ENCODE data around the gene VPS13D.
A peak's percentile ranks its signal among the peaks of the same experiment; 100 is the strongest.

VPS13D gene

GRCh38 chr1:12232221-12232620, 2.4 kb downstream of the VPS13D start:
- DNase-seq (ENCODE audit: low spot score) = no peak

GRCh38 chr1:12244078-12244477, 14.2 kb downstream of the VPS13D start:
- DNase-seq (ENCODE audit: low spot score) = peak; percentile 25

- no peak for DNase-seq (ENCODE audit: low spot score)
These were observed 14.8 kb downstream of the VPS13D start for GRCh38 chr1:12244585-12244984.

GRCh38 chr1:12245116-12245515, 15.3 kb downstream of the VPS13D start:
- no peak for DNase-seq (ENCODE audit: low spot score)

- no peak for DNase-seq (ENCODE audit: low spot score)
These were observed 15.9 kb downstream of the VPS13D start for GRCh38 chr1:12245733-12246132.

GRCh38 chr1:12246584-12246983, 16.8 kb downstream of the VPS13D start:
- no peak for DNase-seq (ENCODE audit: low spot score)

GRCh38 chr1:12249181-12249580, 19.4 kb downstream of the VPS13D start:
- DNase-seq (ENCODE audit: low spot score) = no peak

- DNase-seq (ENCODE audit: low spot score) = no peak
These were observed 19.9 kb downstream of the VPS13D start for GRCh38 chr1:12249748-12250147.

GRCh38 chr1:12251442-12251841, 21.6 kb downstream of the VPS13D start:
- no peak for DNase-seq (ENCODE audit: low spot score)

- no peak for DNase-seq (ENCODE audit: low spot score)
These were observed 26.1 kb downstream of the VPS13D start for GRCh38 chr1:12255913-12256312.

GRCh38 chr1:12258272-12258671, 28.4 kb downstream of the VPS13D start:
- no peak for DNase-seq (ENCODE audit: low spot score)

GRCh38 chr1:12269351-12269750, 39.5 kb downstream of the VPS13D start:
- no peak for DNase-seq (ENCODE audit: low spot score)

- no peak for DNase-seq (ENCODE audit: low spot score)
These were observed 41.2 kb downstream of the VPS13D start for GRCh38 chr1:12271033-12271432.

GRCh38 chr1:12272770-12273169, 42.9 kb downstream of the VPS13D start:
- DNase-seq (ENCODE audit: low spot score) = no peak

- no peak for DNase-seq (ENCODE audit: low spot score)
These were observed 45.5 kb downstream of the VPS13D start for GRCh38 chr1:12275370-12275769.

- DNase-seq (ENCODE audit: low spot score) = peak; percentile 56
These were observed 46.4 kb downstream of the VPS13D start for GRCh38 chr1:12276225-12276624.

GRCh38 chr1:12279003-12279402, 49.2 kb downstream of the VPS13D start:
- DNase-seq (ENCODE audit: low spot score) = no peak

- no peak for DNase-seq (ENCODE audit: low spot score)
These were observed 50.1 kb downstream of the VPS13D start for GRCh38 chr1:12279728-12280464.

- no peak for DNase-seq (ENCODE audit: low spot score)
These were observed 52.3 kb downstream of the VPS13D start for GRCh38 chr1:12282142-12282541.

- no peak for DNase-seq (ENCODE audit: low spot score)
These were observed 54.7 kb downstream of the VPS13D start for GRCh38 chr1:12284486-12284885.

- DNase-seq (ENCODE audit: low spot score) = no peak
These were observed 55.8 kb downstream of the VPS13D start for GRCh38 chr1:12285496-12286143.

GRCh38 chr1:12287869-12288268, 58.0 kb downstream of the VPS13D start:
- no peak for DNase-seq (ENCODE audit: low spot score)

- no peak for DNase-seq (ENCODE audit: low spot score)
These were observed 61.0 kb downstream of the VPS13D start for GRCh38 chr1:12290828-12291227.

- no peak for DNase-seq (ENCODE audit: low spot score)
These were observed 63.6 kb downstream of the VPS13D start for GRCh38 chr1:12293416-12293815.
